ENCODE results near the gene PLN. TPM values are rescaled to one million over a fixed set of nuclear protein-coding genes. Genes with fewer than 3 reads are reported as not detected.
A peak's percentile ranks its signal among the peaks of the same experiment; 100 is the strongest.

Gene PLN
- polyA plus RNA-seq, 5 donors, result 2.2 to 7.3 (median 3.7) TPM

- DNase-seq, result no peak
These were observed 12.8 kb upstream of the PLN start for GRCh38 chr6:118535176-118535844.

GRCh38 chr6:118536478-118536877, 11.6 kb upstream of the PLN start:
- no peak for DNase-seq

GRCh38 chr6:118537574-118537973, 10.5 kb upstream of the PLN start:
- DNase-seq, result no peak

GRCh38 chr6:118542184-118542952, 5.7 kb upstream of the PLN start:
- no peak for DNase-seq

- no peak for DNase-seq
These were observed 4.0 kb upstream of the PLN start for GRCh38 chr6:118544105-118544504.

GRCh38 chr6:118546164-118546879, 1.8 kb upstream of the PLN start:
- no peak for DNase-seq

GRCh38 chr6:118546880-118547218, 1.2 kb upstream of the PLN start:
- no peak for DNase-seq

GRCh38 chr6:118548613-118549012, 517 bp downstream of the PLN start:
- DNase-seq, result no peak

- DNase-seq, result peak in 1 of 2 donors; percentile 43
These were observed 3.3 kb downstream of the PLN start for GRCh38 chr6:118551063-118552053.

GRCh38 chr6:118553132-118553531, 5.0 kb downstream of the PLN start:
- no peak for DNase-seq

- DNase-seq, result no peak
These were observed 6.6 kb downstream of the PLN start for GRCh38 chr6:118554698-118555097.

- no peak for DNase-seq
These were observed 10.5 kb downstream of the PLN start for GRCh38 chr6:118558464-118559217.

GRCh38 chr6:118559659-118560058, 11.6 kb downstream of the PLN start:
- no peak for DNase-seq

- no peak for DNase-seq
These were observed 14.2 kb downstream of the PLN start for GRCh38 chr6:118562248-118562647.

GRCh38 chr6:118562959-118563358, 14.9 kb downstream of the PLN start:
- no peak for DNase-seq

- no peak for DNase-seq
These were observed 17.3 kb downstream of the PLN start for GRCh38 chr6:118565311-118565960.

GRCh38 chr6:118567974-118568373, 19.9 kb downstream of the PLN start:
- no peak for DNase-seq

GRCh38 chr6:118569498-118569897, 21.4 kb downstream of the PLN start:
- DNase-seq, result no peak

GRCh38 chr6:118571121-118571520, 23.0 kb downstream of the PLN start:
- DNase-seq, result no peak

Measured in right lung (tissue), 5 donors.